ENCODE measurements around the gene UBAC1. TPM values are rescaled to one million over a fixed set of nuclear protein-coding genes. Genes with fewer than 3 reads are reported as not detected.
A peak's percentile ranks its signal among the peaks of the same experiment; 100 is the strongest.

The UBAC1 gene
- total RNA-seq, 1 donor from 2014 or later: 35.5 TPM

DNA sequence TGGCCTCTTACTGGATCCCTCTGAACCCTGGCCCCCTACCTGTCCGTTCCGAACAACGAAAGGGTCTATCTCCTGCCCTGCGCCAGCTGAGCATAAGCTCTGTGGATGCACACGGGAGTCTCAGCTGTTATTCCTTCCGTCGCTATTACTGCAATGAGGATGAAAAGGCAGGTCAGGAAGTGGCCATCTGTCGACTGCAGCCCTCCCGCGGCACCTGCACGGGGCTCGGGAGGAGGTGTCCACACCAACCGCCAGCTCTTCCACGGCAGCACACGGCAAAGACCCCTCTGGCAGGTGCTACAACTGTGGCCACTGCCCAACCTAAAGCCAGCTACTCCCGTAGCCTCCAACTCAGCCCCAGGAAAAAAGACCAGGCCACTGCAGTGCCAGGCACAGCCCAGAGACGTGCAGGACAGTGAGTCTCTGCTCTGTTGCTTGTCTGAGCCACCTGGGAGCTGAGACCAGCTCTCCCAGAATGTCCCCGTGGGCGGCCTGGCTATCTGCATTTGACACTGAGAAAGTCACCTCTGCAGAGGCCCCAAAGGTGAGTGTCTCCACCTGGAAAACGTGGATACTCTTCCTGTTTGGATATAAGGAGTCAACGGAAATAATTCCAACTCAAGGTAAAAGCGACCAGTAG is 72.9 kb downstream of the UBAC1 start:
- FAIRE-seq: no peak
- DNase-seq (ENCODE audit: low spot score in 2 of 2): no peak

DNA sequence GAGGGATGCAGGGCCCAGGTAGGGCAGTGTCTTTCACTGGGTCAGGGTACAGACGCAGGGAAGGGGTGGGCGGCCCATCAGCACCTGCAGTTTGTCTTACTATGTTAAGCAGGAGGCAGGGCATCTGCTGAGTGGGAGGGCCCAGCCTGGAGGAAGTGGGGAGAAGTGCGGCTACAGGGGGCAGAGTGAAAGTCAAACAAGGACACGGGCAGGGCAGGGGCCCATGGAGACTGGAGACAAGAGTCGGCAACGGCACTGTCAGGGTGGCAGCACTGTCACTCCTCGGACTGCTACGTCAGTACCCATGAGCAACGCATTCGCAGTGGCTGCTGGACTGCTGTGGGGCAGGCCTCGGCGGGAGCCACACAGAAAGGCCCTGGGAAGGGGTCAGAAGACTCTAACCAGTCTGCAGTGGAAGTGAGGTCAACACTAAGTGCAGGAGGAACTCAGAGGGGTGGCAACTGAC is 73.6 kb downstream of the UBAC1 start:
- peak in 1 of 2 donors; percentile 48 for DNase-seq (ENCODE audit: low spot score in 2 of 2)
- no peak for FAIRE-seq

DNA sequence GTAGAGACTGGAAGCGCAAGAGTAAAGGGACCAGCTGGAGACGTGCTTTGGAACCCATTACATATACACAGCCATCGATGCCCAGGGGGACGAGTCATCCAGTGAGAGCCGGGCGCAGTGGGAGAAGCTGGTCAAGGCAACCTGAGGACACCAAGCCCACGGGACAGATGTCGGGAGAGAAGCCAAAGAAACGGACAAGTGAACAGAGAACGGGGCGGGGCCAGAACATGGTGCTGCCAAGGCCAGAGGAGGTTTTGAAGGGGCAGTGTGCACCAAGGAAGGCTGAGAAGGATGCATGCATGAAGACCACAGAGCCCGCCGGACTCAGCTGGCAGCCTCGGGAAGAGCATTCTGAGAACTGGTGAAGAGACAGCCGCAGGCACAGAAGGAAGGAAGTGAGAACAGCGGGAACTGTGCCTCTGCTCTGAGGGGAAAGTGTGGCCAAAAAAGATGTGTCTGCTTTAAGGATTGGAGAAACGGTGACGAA is 74.1 kb downstream of the UBAC1 start:
- DNase-seq (ENCODE audit: low spot score in 2 of 2) (peak in 1 of 2 donors; percentile 51), FAIRE-seq (no peak)

DNA sequence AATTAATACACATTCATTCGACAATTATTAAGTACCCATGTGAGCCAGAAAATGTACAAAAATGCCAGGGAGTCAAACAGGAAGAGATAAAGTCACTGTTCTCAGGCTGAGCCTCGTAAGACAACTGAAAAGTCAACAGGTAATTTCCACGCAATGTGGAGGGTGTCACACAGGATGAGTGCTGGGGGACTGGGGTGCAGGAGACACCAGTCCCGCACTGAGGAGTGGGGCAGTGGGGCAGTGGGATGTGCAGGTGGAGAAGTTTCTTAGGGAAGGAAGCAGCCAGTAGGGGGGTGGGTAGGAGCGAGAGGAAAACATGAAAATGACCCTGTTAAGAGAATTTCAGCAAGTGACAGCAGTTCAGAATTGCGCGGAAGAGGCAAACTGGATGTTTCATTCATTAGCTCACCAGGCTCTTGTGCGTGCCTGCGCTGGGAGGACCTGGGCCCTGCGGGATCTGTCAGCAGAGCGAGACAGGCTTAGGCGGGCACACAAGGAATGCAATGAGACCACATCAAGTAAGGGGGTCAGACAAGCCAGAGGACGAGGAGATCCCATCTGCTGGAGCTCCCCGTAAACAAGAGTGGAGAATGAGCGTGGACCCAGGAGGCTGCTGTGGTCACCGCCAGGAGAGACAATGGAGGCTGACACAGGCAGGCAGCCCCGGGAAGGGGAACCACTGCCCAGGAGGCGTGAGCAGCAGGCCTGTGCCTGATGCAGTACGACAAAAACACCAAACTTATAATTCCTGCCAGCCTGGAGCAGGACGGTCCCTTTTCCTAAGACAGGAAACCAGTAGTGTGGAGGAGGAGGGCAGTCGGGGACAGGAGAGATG is 74.8 kb downstream of the UBAC1 start:
- no peak for DNase-seq (ENCODE audit: low spot score in 2 of 2)
- FAIRE-seq: no peak

DNA sequence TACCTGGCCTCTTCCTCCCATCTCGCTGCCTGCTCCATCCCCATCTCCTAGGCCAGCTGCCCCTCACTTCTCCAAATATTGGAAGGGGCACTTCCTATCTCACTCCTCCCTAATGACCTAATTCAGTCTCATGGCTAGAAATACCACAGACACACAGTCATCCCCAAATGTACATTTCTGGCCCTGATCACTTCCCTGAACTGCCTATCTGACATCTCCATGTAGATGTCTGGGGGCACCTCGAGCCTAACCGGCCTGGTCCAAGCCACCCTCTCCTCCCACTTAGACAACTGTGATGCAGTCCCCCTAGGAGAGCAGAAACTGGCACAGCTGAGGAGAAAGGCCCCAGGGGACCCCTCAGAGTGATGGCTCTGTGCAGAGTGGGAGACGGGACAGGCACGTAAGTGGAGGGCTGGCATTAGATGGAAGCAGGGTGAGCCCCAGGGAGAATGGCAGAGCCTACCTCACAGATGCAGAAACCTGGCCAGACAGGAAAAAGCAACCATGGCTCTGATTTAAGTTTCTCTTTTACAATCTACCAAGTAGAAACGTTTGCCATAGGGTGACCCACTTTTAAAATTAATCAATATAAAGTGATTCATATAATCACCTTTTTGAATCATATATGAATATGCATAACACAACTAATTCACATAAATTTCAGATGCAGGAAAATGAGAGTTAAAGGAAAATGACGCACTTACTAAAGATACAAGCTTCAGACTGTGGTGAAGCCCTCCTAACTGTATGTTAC is 75.9 kb downstream of the UBAC1 start:
- DNase-seq (ENCODE audit: low spot score in 2 of 2): no peak
- no peak for FAIRE-seq

DNA sequence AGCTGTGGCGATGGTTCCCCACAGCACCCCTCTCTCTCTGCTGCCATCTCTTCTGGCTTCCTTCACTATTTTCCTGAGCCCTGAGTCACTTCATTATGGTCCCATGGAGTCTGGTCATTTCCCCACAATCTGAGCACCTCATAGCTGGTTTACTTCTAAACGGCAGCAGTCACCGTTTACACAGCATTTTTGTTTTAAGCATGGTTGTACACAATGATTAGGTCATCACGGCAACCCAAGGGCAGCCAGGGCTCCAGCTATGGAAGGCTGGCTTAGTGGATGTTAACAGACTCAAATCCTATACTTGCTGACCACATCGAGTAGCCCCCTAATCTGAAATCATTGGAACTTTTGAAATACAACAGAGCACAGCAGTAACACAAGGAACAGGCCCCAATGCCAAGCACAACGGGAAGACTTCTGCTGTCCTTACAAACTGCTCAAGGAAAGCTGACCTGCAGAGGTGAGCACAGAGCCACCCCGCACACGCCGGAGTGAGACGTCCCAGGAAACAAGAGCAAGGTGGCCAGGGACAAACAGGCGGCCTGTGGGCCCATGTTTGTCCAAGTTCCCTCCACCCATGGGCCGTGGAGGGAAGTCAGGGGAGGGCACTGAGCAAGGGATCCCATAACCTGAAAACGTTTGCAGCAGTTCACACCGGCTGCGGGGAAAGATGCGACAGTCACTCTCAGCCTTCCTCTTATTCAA is 76.7 kb downstream of the UBAC1 start:
- DNase-seq (ENCODE audit: low spot score in 2 of 2) (no peak), FAIRE-seq (no peak)

DNA sequence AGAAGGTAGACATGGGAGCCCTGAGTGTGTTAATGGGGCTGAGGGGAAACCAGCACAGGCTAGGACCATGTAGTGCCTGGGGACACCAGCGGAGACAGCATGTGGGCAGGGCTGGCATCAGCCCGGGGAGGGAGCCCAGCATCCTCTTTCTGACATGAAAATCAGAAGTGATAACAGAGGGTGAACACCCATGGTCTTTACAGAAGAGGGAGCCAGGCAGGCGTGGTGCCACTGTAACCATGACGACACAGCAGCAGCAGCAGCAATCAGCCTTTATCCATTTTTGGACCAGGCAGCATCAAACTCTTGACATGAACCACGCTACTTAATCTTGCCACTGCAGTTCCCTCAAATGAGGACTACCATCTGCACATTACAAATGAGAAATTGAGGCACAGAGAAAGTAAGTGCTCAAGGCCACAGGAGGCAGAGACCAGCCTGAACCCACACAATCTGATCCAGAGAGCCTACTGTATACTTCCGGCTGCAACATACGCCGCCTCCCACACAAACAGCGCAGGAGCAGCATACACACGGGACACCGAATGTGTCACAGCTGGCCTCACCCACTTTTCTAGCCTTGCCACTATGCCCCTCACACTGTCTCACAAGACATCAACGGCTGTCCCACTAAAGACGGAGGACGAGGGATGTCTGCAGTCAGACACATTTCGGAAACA is 77.6 kb downstream of the UBAC1 start:
- FAIRE-seq (no peak), DNase-seq (ENCODE audit: low spot score in 2 of 2) (no peak)

Other genes starting within 250 kb of the UBAC1 start
- gene CAMSAP1, start 53.8 kb downstream of the UBAC1 start, total RNA-seq: 157 TPM
- gene NACC2, start 133.9 kb upstream of the UBAC1 start, total RNA-seq: 3.7 TPM
- gene TMEM250, start 157.5 kb upstream of the UBAC1 start, total RNA-seq: 26.9 TPM
- not detected for gene LHX3, start 243.8 kb upstream of the UBAC1 start, total RNA-seq

Measured in frontal cortex (tissue), 4 donors.